HG02678 (cell line): Measurements from ENCODE around the gene SYNE2.

Experiments used
- ATAC-seq: cut with Tn5 transposase; IDR thresholded peaks from one replicate; pipeline ENCODE4 v1.9.1; 2021; ENCODE audit warnings: mild to moderate bottlenecking, moderate library complexity; ENCODE audit not compliant: unreplicated experiment

Gene SYNE2

GRCh38 chr14:64235652-64236640 lies 383.1 kb downstream of the SYNE2 start:
- ATAC-seq: peak; percentile 60

GRCh38 chr14:64238049-64238448 lies 385.2 kb downstream of the SYNE2 start:
- ATAC-seq: no peak

- no peak for ATAC-seq
Measured at GRCh38 chr14:64238631-64239030, 385.8 kb downstream of the SYNE2 start.

GRCh38 chr14:64244279-64244678 lies 391.5 kb downstream of the SYNE2 start:
- ATAC-seq: no peak

- ATAC-seq: no peak
Measured at GRCh38 chr14:64245491-64245890, 392.7 kb downstream of the SYNE2 start.

- ATAC-seq: no peak
Measured at GRCh38 chr14:64246688-64247087, 393.9 kb downstream of the SYNE2 start.

GRCh38 chr14:64247195-64247594 lies 394.4 kb downstream of the SYNE2 start:
- no peak for ATAC-seq

- no peak for ATAC-seq
Measured at GRCh38 chr14:64248689-64249088, 395.9 kb downstream of the SYNE2 start.

GRCh38 chr14:64249363-64249762 lies 396.6 kb downstream of the SYNE2 start:
- no peak for ATAC-seq

GRCh38 chr14:64253672-64254071 lies 400.9 kb downstream of the SYNE2 start:
- no peak for ATAC-seq

- no peak for ATAC-seq
Measured at GRCh38 chr14:64255756-64256155, 403.0 kb downstream of the SYNE2 start.

- ATAC-seq: no peak
Measured at GRCh38 chr14:64260418-64260817, 407.6 kb downstream of the SYNE2 start.

- no peak for ATAC-seq
Measured at GRCh38 chr14:64265222-64265621, 412.4 kb downstream of the SYNE2 start.

- no peak for ATAC-seq
Measured at GRCh38 chr14:64266239-64266638, 413.4 kb downstream of the SYNE2 start.

- ATAC-seq: no peak
Measured at GRCh38 chr14:64272019-64272418, 419.2 kb downstream of the SYNE2 start.
